ENCODE results near the gene COL7A1. TPM values are rescaled to one million over a fixed set of nuclear protein-coding genes. Genes with fewer than 3 reads are reported as not detected.
A peak's percentile ranks its signal among the peaks of the same experiment; 100 is the strongest.

COL7A1 gene
- total RNA-seq, 1 experiment from 2014 or later, result 22.9 TPM

DNA sequence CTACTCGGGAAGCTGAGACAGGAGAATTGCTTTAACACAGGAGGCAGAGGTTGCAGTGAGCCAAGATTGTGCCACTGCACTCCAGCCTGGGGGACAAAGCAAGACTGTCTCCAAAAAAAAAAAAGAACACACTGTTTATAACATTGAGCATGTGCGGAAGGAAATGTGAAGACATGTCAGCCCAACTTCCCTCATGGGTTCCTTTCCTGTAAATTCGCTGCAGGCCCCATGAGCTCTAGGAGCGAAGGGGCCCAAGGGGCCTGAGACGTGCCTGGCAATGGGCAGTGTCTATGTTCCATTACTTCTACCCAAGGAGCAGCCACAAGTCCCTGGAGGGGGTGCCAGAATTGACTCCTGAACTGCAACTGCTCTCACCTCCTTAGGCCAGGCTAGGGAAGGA, 41.8 kb downstream of the COL7A1 start:
- peaks cover 7% of the 10 kb centered on the region for H3K23me2 ChIP-seq (ENCODE audit: insufficient read length, low read depth, low read length, poor library complexity, severe bottlenecking)
- H3K4me1 ChIP-seq (ENCODE audit: insufficient read depth, low read length), result peaks cover 9% of the 10 kb centered on the region; the same call in 1 of the 2 replicates
- peaks cover 33 to 41% of the 10 kb centered on the region in 2 experiments for H3K4me1 Mint-ChIP-seq
- TF ChIP-seq, protein P1, sequence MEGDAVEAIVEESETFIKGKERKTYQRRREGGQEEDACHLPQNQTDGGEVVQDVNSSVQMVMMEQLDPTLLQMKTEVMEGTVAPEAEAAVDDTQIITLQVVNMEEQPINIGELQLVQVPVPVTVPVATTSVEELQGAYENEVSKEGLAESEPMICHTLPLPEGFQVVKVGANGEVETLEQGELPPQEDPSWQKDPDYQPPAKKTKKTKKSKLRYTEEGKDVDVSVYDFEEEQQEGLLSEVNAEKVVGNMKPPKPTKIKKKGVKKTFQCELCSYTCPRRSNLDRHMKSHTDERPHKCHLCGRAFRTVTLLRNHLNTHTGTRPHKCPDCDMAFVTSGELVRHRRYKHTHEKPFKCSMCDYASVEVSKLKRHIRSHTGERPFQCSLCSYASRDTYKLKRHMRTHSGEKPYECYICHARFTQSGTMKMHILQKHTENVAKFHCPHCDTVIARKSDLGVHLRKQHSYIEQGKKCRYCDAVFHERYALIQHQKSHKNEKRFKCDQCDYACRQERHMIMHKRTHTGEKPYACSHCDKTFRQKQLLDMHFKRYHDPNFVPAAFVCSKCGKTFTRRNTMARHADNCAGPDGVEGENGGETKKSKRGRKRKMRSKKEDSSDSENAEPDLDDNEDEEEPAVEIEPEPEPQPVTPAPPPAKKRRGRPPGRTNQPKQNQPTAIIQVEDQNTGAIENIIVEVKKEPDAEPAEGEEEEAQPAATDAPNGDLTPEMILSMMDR (conservative IDR thresholded peaks at IDR 0.05), result no peak
- H3K9me3 ChIP-seq (ENCODE audit: control insufficient read depth, low read depth, low read length), result no peaks in the 10 kb centered on the region
- no peak overlapping the region for H3K14ac ChIP-seq (ENCODE audit: insufficient read depth, low read length)
- H2BK15ac ChIP-seq (ENCODE audit: low read depth, low read length), result no peak overlapping the region
- H2BK5ac ChIP-seq (ENCODE audit: insufficient read length, low read length), result no peak overlapping the region
- no peak overlapping the region for H2AFZ ChIP-seq (ENCODE audit: low read length)
- H4K8ac ChIP-seq (replicated peaks; ENCODE audit: insufficient read length, low read depth, low read length), result no peak overlapping the region
- H4K5ac ChIP-seq (ENCODE audit: insufficient read length, low read depth, low read length), result no peak overlapping the region
- WGBS (ENCODE audit: extremely low coverage, insufficient read length, low lambda C conversion rate), result no CpG with 5 or more reads among the region's 5 CpGs
- no peak overlapping the region for H3K18ac ChIP-seq (ENCODE audit: insufficient read length, low read depth, low read length)
- H2BK12ac ChIP-seq (ENCODE audit: insufficient read length, low read depth, low read length), result no peak overlapping the region
- H2BK120ac ChIP-seq (ENCODE audit: low read depth, low read length, poor library complexity, severe bottlenecking), result no peak overlapping the region
- H2AK5ac ChIP-seq (ENCODE audit: insufficient read length, low read length), result no peak overlapping the region
- no peak overlapping the region for H3K9ac ChIP-seq (ENCODE audit: extremely low read depth, insufficient read length, low read length)
- H3K4me3 Mint-ChIP-seq, result no peak overlapping the region; a peak in 1 of 5 replicates
- H4K20me1 ChIP-seq (ENCODE audit: control insufficient read depth, insufficient read depth, insufficient read length), result no peaks in the 10 kb centered on the region
- H3K9me3 Mint-ChIP-seq, result no peaks in the 10 kb centered on the region
- peak overlapping the region in 2 of 3 experiments; percentile 73 to 74; a peak in 2 of 7 replicates for H3K27ac Mint-ChIP-seq
- peaks cover 9 to 45% (median 19%) of the 10 kb centered on the region in 3 experiments; a peak in 6 of 7 replicates for H3K36me3 Mint-ChIP-seq (ENCODE audit: insufficient read depth in 1 of 3, low read depth in 3 of 3)
- H3K56ac ChIP-seq (ENCODE audit: insufficient read length, low read depth, low read length), result no peak overlapping the region
- H3K79me2 ChIP-seq (ENCODE audit: insufficient read depth, low read length), result peaks cover 2% of the 10 kb centered on the region; the same call in 1 of the 2 replicates
- H2BK20ac ChIP-seq (ENCODE audit: low read depth, low read length, poor library complexity, severe bottlenecking), result no peak overlapping the region
- no peak overlapping the region for H3K27ac ChIP-seq (ENCODE audit: insufficient read length, low read depth, low read length)
- H3K79me1 ChIP-seq (ENCODE audit: insufficient read depth, low read depth, low read length, poor library complexity, severe bottlenecking), result no peaks in the 10 kb centered on the region
- no peak for DNase-seq
- H3K4ac ChIP-seq (ENCODE audit: low read depth, low read length), result no peak overlapping the region
- H3K27me3 ChIP-seq (ENCODE audit: insufficient read depth, low read length), result no peaks in the 10 kb centered on the region
- H3T11ph ChIP-seq (ENCODE audit: low read length), result no peak overlapping the region
- no peaks in the 10 kb centered on the region for H3K27me3 Mint-ChIP-seq (ENCODE audit: low read depth)
- no peak overlapping the region for H3K4me2 ChIP-seq (ENCODE audit: insufficient read depth, insufficient read length, low read length)
- no peak overlapping the region for H3K23ac ChIP-seq (ENCODE audit: insufficient read length, low read depth, low read length)
- H4K91ac ChIP-seq (ENCODE audit: insufficient read length, low read depth, low read length), result no peak overlapping the region

All from H9 (cell line).